SK-N-DZ (cell line): Measurements from ENCODE around the gene CAPRIN2.

ENCODE experiments used
- DNase-seq: peaks from one replicate; pipeline ENCODE4 v3.0.0-alpha.2; 2015; ENCODE audit warnings: low spot score

CAPRIN2 gene

DNA sequence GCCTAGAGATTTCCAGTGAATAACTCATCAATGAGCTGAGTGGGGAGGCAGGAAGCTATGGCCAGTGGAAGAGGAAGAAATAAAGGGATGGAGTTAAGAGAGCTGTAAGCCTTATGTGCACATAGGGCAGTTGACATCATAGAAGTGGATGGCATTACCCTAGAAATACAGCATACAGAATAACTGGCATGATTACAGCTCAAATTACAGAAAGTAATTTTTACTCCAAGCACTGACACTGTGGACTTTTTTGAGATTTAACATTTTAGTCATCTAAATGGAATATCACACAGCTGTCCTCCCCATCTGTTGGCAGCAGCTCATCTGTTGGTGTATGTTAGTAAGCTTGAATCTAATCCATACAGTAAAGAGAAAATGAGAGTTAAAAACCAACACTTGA is 53.7 kb downstream of the CAPRIN2 start:
- DNase-seq = no peak

DNA sequence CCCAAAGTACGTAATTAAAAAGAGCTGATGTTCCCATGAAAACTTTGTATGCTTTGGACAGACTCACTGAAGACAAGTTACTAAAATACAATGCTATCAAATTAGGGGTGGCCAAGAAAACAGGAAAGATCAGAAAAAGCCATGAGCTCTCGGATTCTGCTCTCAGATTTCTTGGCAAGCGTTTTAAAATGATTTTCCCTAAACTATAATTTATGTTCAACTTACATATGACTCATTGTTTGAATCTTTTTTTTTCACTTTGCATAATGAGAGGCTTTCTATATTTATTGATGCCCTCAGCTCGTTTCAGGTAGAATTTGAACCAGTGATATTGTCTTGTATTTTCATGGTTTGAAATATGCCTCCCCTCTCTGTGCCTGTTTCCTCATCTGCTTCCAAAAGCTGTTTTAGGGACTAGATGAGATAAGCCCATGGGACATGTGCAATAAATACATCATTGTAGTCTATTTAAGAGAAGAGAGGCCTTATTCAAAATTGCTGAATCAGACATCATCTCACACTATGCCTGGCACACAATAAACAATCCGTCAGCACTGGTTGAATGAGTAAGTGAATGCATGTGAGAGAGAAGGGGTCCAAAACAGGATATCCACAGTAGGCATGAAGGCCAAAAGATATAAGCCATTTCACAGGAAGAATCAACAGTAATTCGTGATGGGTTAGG is 54.4 kb downstream of the CAPRIN2 start:
- DNase-seq = no peak

DNA sequence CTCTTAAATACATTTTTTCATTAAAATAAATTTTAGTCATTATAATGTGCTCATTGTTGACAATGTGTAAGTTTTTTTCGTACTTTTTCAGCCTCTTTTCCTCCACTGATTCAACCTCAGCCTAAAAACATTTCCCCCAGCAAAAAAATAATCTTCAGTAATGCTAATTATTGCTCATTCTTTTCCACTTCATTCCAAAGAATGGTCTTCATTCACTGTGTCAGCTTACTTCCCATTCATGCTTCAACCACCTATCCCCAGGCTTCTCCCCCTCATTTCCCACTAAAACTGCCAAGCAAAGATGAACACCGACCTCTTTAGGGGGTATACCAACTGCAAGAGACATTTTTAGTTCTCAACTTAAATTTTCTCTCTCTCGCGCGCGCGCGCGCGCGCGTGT is 56.4 kb downstream of the CAPRIN2 start:
- no peak for DNase-seq

DNA sequence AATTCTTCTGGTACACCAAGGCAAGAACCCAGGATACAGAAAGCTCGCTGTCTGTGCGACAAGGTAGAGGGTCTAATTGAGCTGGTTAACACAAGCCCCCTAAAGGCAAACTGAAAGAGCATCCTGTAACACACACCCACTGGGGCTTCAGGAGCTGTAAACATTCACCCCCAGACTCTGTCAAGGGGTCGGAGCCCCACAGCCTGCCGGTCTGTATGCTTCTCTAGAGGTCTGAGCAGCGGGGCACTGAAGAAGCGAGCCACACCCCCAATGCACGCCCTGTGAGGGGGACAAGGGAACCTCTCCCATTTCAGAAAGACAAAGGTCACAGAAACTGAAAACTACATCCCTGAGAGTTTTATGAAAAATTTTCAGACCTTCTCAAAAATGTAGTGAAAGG is 57.8 kb downstream of the CAPRIN2 start:
- no peak for DNase-seq

DNA sequence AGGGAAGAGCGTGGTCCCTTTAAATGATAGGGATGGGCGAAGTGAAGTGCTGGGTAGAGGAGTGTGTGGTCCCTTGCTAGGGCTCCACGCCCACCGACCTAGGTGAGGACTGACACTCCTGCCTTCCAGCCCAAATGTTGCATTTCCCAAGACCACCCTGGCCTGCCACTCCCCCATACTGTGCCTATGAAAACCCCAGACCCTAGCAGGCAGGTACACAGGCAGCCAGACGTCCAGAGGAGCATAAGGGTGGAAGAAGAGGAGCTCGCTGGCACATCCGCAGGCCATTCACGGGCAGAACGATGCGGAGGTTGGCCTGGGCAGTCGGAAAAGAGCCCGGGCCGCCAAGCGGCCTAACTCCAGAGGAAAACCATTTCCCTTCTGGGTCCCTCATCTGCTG is 58.3 kb downstream of the CAPRIN2 start:
- peak; percentile 16 for DNase-seq

DNA sequence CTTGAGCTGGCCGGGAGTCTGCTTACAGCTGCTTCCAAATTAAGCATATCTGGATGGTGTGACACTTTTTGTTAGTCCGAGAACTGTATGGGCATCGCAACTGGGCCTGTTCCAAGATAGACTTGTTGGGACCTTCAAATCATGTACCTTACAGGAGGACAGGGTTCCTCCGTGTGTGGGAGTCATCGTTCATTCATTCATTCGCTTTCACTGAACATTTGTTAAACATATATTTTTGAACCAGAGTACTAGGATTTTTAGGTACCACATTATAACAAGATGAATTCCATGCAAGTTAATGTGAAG is 58.7 kb downstream of the CAPRIN2 start:
- DNase-seq = no peak

DNA sequence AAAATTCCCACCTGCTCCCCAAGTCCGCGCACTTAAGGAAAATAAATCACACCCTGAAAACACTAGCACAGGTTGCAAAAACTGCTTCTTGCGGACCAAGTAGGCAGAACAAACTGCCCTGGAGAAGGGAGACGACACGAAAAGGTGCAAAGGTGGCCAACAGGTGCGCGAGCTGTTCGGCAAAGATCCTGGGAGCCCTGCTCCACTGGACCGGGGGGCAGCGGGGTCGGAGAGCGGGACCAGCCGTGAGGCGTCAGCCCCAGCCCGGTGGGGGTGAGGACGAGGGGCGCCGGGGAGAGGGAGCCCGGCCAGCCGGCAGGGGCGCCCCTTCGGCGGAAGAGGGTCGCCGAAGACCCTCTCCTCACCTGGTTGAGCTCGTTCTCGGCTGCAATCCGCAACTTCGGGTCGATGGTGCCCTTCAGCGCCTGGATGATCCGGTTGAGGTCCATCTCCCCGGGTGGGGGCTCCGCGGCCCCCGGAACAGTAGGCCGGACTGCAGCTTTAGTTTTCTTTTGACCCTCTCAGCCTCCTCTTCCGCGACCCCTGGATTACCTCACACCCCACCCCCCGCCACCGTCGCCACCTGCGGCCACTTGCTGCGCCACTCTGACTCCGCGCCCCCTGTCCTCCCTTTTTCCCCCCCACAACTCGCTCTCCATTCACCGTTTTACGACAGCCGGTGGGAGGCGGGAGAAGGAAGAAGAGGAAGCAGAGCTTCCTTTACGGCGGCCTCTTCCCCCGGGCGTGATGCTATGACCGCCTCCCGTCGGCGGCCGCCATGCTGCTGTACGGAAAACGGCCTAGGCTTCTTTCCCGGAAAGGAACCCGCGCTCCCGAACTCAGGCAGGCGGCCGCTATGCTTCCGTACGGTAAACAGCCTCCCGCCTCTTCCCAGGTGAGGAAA is 59.3 kb downstream of the CAPRIN2 start, which contains the start of gene IPO8:
TSS of gene IPO8 (minus strand) at position 671 of the 904 bp plus-strand sequence. CDS start at position 449, 222 bp downstream.
- DNase-seq = peak; percentile 96

DNA sequence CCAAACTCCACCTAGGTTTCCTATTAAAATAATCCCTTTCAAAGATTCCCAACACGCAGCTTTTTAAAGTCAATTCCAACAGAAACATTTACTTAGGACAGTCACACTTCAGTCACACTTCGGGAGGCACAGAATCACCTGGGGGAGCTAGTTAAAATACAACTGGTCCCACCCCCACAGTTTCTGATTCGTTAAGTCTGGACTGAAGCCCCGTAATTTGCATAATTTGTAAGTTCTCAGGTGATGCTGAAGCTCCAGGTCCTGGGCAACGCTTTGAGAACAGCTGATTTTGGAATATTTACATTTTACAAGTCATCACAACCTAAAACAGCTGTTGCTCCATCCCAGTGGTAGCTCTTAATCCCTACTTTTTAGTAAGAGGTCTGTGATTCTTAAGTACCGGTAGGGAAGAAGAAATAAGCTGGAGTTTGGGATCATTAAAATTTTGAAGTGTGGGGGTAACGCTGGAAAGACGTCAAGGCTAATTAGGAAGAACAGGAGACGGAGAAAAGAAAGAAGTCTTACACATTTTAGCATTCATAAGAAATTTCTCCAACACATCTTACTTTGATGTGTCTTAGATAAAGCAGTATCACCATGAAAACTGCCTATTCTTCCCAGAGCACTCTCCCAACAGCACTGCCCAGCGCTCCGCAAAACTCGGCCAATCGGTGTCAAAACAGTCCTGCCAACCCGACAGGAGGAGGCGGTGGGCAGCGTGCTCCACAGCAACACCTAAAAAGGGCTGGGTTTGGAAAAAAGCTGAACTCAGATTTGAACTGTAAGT is 60.1 kb downstream of the CAPRIN2 start:
- DNase-seq = peak; percentile 48

DNA sequence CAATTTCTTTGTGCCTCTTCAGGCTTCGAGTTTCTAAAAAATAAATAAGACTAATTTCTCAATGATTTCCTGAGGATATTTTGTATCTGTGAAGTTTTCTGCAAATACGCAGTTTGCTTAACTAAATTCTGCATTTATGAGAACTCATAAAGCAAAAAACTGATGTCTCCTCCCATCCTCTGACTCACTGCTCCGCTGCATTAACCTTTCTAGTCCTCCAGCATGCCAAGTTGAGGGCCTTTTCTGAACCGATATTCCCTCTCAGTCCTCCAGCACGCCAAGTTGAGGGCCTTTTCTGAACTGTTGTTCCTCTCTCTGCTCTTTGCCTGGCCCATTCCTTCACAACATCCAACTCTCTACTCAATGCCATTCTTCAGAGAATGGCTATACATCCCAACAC is 62.3 kb downstream of the CAPRIN2 start:
- no peak for DNase-seq

DNA sequence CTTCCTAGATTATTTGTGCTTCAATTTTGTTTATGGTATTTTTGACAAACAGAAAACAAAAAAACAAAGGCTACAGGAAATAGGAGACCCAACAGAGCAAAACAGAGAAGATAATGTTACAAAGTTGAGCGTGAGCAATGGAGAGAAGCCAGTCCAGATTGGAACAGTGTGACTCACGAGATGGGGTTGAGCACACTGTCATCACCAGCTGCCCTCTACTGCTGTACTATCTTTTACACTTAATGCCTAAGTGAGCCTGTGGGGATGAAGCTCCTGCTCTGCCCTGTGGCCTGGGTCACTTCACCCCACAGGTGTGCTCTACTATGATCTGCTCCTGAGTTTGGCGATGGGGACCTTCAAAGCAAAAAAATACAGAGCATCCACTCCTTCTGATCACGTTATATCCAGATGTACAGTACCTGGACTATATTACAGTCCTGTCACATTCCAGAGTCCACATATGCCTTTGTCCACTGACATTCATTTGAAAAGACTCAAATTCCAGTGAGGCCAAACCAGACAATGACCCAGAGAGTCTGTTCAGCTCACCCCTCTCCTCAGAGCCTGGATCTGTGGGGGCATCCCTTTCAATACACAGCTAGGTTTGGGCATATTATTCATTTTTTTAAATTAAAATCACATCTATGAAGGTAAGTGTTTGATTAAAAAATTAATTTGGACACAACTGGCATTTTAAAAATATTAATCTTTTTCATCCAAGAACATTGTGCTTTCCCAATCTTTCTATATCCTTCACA is 63.5 kb downstream of the CAPRIN2 start:
- DNase-seq = peak; percentile 24

DNA sequence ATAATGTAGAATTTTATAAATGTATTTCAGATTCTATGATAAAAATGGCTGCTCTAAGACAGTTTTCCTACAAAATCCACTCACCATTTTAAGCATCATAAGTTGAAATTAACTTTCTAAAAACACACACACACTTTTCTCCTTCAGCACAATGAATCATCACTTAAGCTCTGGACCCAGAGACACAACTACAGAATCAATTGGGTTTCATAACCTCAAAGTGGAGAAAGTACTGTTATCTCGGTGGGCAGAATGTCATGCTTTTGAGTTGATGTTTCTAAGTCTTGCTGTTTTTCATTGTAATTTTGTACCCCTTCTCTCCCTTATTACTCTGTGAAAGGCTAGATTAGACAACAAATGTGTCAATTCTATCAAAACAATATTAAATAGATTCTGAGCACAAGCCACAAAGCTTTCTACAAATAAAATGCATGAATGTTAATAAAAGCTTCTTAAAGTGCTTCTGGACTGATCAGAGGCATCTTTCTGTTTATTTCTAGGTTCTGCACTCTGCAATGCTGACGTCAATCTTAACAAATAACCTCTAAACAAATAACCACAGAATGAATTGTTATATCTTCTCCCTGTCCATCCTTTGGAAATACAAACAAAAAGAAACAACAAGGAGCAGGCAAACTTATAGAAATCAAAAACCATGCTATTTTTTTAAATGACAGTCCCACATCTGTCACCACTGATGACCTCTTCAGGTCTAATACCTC is 67.3 kb downstream of the CAPRIN2 start:
- DNase-seq = no peak

DNA sequence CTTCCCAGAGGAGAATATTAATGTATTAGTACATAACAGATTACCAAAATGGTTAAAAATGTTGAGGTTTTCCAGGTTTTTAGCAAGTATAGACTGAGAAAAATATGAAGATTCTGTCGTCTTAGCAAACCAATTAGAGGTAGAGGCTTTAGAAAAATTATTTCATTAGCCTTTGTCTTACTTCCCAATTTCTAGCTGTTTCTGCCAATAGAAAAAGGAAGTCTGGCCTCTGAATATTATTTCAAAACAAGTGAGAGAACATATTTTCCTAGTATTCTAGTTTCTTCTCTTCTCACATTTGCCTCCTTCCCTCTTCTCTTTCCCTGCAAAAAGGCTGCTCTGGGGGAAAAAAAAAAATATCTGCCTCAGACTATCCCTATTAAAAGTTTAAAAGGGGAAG is 75.5 kb downstream of the CAPRIN2 start:
- no peak for DNase-seq

DNA sequence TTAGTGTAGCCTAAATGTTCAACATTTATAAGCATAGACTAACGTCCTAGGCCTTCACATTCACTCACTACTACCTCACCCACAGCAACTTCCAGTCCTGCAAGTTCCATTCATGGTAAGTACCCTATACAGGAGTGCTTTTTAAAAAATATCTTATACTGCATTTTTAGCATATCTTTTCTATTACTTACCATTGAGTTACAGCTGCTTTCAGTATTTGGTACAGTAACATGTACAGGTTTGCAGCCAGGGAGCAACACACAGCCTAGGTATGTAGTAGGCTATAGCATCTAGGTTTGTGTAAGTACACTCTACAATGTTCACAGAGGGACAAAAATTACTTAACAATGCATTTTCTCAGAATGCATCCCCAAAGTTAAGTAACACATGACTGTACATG is 76.5 kb downstream of the CAPRIN2 start:
- no peak for DNase-seq

DNA sequence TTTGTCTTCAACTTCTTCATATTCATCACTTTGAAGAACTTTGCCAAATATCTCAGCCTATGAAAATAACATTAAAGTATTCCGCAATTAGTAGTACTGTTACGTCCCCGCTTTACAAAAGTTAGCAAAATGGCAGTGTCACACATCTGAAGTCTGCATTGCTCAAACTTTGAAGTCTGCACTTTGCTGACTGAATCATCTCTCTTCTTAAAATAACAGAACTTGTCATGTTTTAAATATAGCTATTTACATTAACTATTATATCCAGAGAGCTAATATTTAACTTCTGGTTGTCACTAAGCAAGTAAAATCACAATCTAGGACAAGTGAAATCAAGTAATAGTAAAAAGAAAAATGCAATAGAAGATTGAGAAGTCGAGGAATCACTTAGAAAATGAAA is 93.5 kb downstream of the CAPRIN2 start:
- no peak for DNase-seq
